Activated CD4-positive, alpha-beta T cell treated with anti-CD3 and anti-CD28 coated beads for 36 hours (primary cell): Measurements from ENCODE around the gene CCDC54. TPM values are rescaled to one million over a fixed set of nuclear protein-coding genes. Genes with fewer than 3 reads are reported as not detected.

Source experiments
- ATAC-seq: fragments of 200-7000 bp; cut with Tn5 transposase; one replicate; pipeline ENCODE4 v1.10.0; 2021; ENCODE audit warnings: mild to moderate bottlenecking, moderate library complexity
- CTCF ChIA-PET: fragments of 350-600 bp; sonication (Branson Sonifier 250); formaldehyde crosslinking; loops from one replicate; lab custom pipeline; 2021; ENCODE audit warnings: antibody characterized with exemption; lab: Charles Lee
- POLR2A ChIA-PET: fragments of 350-600 bp; sonication (Branson Sonifier 250); formaldehyde crosslinking; loops from one replicate; lab custom pipeline; 2021; ENCODE audit warnings: antibody characterized with exemption, inconsistent platforms; lab: Charles Lee
- DNase-seq: peaks from one replicate; pipeline ENCODE4 v3.0.0-alpha.2; 2020
- H3K27ac Mint-ChIP-seq: one replicate; pipeline ENCODE4 v1.8.0; 2021; ENCODE audit warnings: mixed read lengths
- H3K27me3 Mint-ChIP-seq: one replicate; pipeline ENCODE4 v1.8.0; 2021; ENCODE audit warnings: mixed read lengths
- H3K36me3 Mint-ChIP-seq: one replicate; pipeline ENCODE4 v1.8.0; 2021; ENCODE audit warnings: low read depth, mixed read lengths
- H3K4me1 Mint-ChIP-seq: one replicate; pipeline ENCODE4 v1.8.0; 2021; ENCODE audit warnings: mixed read lengths
- H3K4me3 Mint-ChIP-seq: one replicate; pipeline ENCODE4 v1.8.0; 2021; ENCODE audit warnings: mild to moderate bottlenecking, moderate library complexity, mixed read lengths
- H3K9me3 Mint-ChIP-seq: one replicate; pipeline ENCODE4 v1.8.0; 2021; ENCODE audit warnings: low read depth, mixed read lengths
- intact Hi-C, 2 experiments: fragments of 100-400 bp; cut with DNase I in 1 of 2; cut with micrococcal nuclease in 1 of 2; formaldehyde crosslinking; loops; one replicate each; pipeline versions ENCODE4 v1.14.2 to v1.15.1; 2022 to 2024; cut with DNase I, micrococcal nuclease
- total RNA-seq, 2 experiments: library from RNA; stranded (reverse); gene quantifications; one replicate each; pipeline ENCODE4 v1.2.3, GENCODE V29; 2021

Gene CCDC54
- total RNA-seq, 2 experiments from 2014 or later: not detected

- Mint-ChIP-seq H3K4me1 (peaks cover 12% of the 10 kb centered on the region), H3K27ac (no peak overlapping the region), H3K36me3 (peaks cover 3% of the 10 kb centered on the region), H3K27me3 (peaks cover 4% of the 10 kb centered on the region), H3K4me3 (no peak overlapping the region), H3K9me3 (peaks cover 12% of the 10 kb centered on the region)
- no peak for ATAC-seq
- intact Hi-C loops: no loop called here
- CTCF ChIA-PET: interaction anchor here (0.6 to 2.2 kb wide), 2 partner anchors 9 to 11 kb away, joined by 3 to 7 read pairs; no protein-coding TSS in a partner anchor
- DNase-seq: no peak
- POLR2A ChIA-PET: no interaction called here
These were observed 35.1 kb downstream of the CCDC54 start for GRCh38 chr3:107412376-107412775.

- POLR2A ChIA-PET: interaction anchor here (0.6 kb wide), 1 partner anchor 328 kb away, joined by 4 read pairs; no protein-coding TSS in a partner anchor
- peaks cover 12% of the 10 kb centered on the region for H3K9me3 Mint-ChIP-seq
- CTCF ChIA-PET: interaction anchor here (2.2 kb wide), 1 partner anchor 8 kb away, joined by 7 read pairs; no protein-coding TSS in a partner anchor
- peaks cover 4% of the 10 kb centered on the region for H3K27me3 Mint-ChIP-seq
- no peak overlapping the region for H3K4me3 Mint-ChIP-seq
- ATAC-seq (no peak), DNase-seq (no peak)
- intact Hi-C loops: no loop called here
- peaks cover 12% of the 10 kb centered on the region for H3K4me1 Mint-ChIP-seq
- H3K36me3 Mint-ChIP-seq: peaks cover 3% of the 10 kb centered on the region
- H3K27ac Mint-ChIP-seq: no peak overlapping the region
These were observed 36.0 kb downstream of the CCDC54 start for GRCh38 chr3:107413264-107413663.

GRCh38 chr3:107414325-107414964, 37.2 kb downstream of the CCDC54 start:
- intact Hi-C loops: no loop called here
- peaks cover 2% of the 10 kb centered on the region for H3K36me3 Mint-ChIP-seq
- peaks cover 12% of the 10 kb centered on the region for H3K4me1 Mint-ChIP-seq
- no peak overlapping the region for H3K27ac Mint-ChIP-seq
- peaks cover 4% of the 10 kb centered on the region for H3K9me3 Mint-ChIP-seq
- DNase-seq: no peak
- ChIA-PET POLR2A (no interaction called here), CTCF (interaction anchor here (1.0 to 2.4 kb wide), 4 partner anchors 16 to 178 kb away, joined by 3 to 16 read pairs (median 6); no protein-coding TSS in a partner anchor)
- no peak overlapping the region for H3K4me3 Mint-ChIP-seq
- peaks cover 4% of the 10 kb centered on the region for H3K27me3 Mint-ChIP-seq
- ATAC-seq: peak; percentile 94

- Mint-ChIP-seq H3K4me3 (no peak overlapping the region), H3K27ac (no peak overlapping the region), H3K9me3 (no peaks in the 10 kb centered on the region), H3K27me3 (peaks cover 5% of the 10 kb centered on the region), H3K4me1 (peaks cover 14% of the 10 kb centered on the region), H3K36me3 (no peaks in the 10 kb centered on the region)
- CTCF ChIA-PET: interaction anchor here (1.0 to 2.4 kb wide), 4 partner anchors 10 to 180 kb away, joined by 5 to 16 read pairs (median 6); no protein-coding TSS in a partner anchor
- intact Hi-C loops: no loop called here
- DNase-seq (no peak), ATAC-seq (no peak)
- POLR2A ChIA-PET: no interaction called here
These were observed 38.9 kb downstream of the CCDC54 start for GRCh38 chr3:107416138-107416537.

- CTCF ChIA-PET: interaction anchor here (0.7 to 1.0 kb wide), 2 partner anchors 11 to 144 kb away, joined by 3 to 7 read pairs; no protein-coding TSS in a partner anchor
- Mint-ChIP-seq H3K27me3 (peaks cover 8% of the 10 kb centered on the region), H3K27ac (no peak overlapping the region), H3K9me3 (no peaks in the 10 kb centered on the region), H3K36me3 (no peaks in the 10 kb centered on the region), H3K4me1 (peaks cover 15% of the 10 kb centered on the region), H3K4me3 (no peak overlapping the region)
- POLR2A ChIA-PET: no interaction called here
- ATAC-seq: no peak
- no peak for DNase-seq
- intact Hi-C loops: no loop called here
These were observed 39.6 kb downstream of the CCDC54 start for GRCh38 chr3:107416886-107417285.

GRCh38 chr3:107421170-107421792, 44.0 kb downstream of the CCDC54 start:
- peaks cover 3% of the 10 kb centered on the region for H3K4me1 Mint-ChIP-seq
- ChIA-PET POLR2A (interaction anchor here (0.6 to 0.7 kb wide), 2 partner anchors 158 to 211 kb away, joined by 4 to 13 read pairs; no protein-coding TSS in a partner anchor), CTCF (interaction anchor here (0.6 to 3.9 kb wide), 34 partner anchors 9 to 224 kb away, joined by 3 to 44 read pairs (median 4); no protein-coding TSS in a partner anchor)
- H3K36me3 Mint-ChIP-seq: no peaks in the 10 kb centered on the region
- no peak overlapping the region for H3K4me3 Mint-ChIP-seq
- DNase-seq (no peak), ATAC-seq (peak; percentile 79)
- H3K27ac Mint-ChIP-seq: no peak overlapping the region
- no peaks in the 10 kb centered on the region for H3K9me3 Mint-ChIP-seq
- H3K27me3 Mint-ChIP-seq: peaks cover 7% of the 10 kb centered on the region
- intact Hi-C loops: loop anchor here (1.0 kb wide), 3 partner anchors 149 to 185 kb away; no protein-coding TSS in a partner anchor

GRCh38 chr3:107421881-107422280, 44.6 kb downstream of the CCDC54 start:
- Mint-ChIP-seq H3K4me1 (peaks cover 3% of the 10 kb centered on the region), H3K9me3 (no peaks in the 10 kb centered on the region), H3K27me3 (peaks cover 6% of the 10 kb centered on the region), H3K27ac (no peak overlapping the region), H3K4me3 (no peak overlapping the region), H3K36me3 (no peaks in the 10 kb centered on the region)
- POLR2A ChIA-PET: no interaction called here
- CTCF ChIA-PET: interaction anchor here (0.6 to 3.9 kb wide), 28 partner anchors 8 to 215 kb away, joined by 3 to 44 read pairs (median 4); no protein-coding TSS in a partner anchor
- no peak for ATAC-seq
- intact Hi-C loops: loop anchor here (1.0 kb wide), 3 partner anchors 150 to 186 kb away; no protein-coding TSS in a partner anchor
- no peak for DNase-seq

GRCh38 chr3:107425033-107425432, 47.8 kb downstream of the CCDC54 start:
- Mint-ChIP-seq H3K27ac (no peak overlapping the region), H3K36me3 (no peaks in the 10 kb centered on the region), H3K9me3 (no peaks in the 10 kb centered on the region), H3K27me3 (peaks cover 7% of the 10 kb centered on the region), H3K4me3 (no peak overlapping the region), H3K4me1 (peaks cover 8% of the 10 kb centered on the region)
- no peak for ATAC-seq
- ChIA-PET POLR2A (no interaction called here), CTCF (no interaction called here)
- intact Hi-C loops: no loop called here
- no peak for DNase-seq

GRCh38 chr3:107426223-107426622, 49.0 kb downstream of the CCDC54 start:
- intact Hi-C loops: no loop called here
- CTCF ChIA-PET: interaction anchor here (0.8 to 1.3 kb wide), 2 partner anchors 154 to 191 kb away, joined by 3 to 4 read pairs; no protein-coding TSS in a partner anchor
- Mint-ChIP-seq H3K27me3 (peaks cover 5% of the 10 kb centered on the region), H3K9me3 (no peaks in the 10 kb centered on the region), H3K4me1 (peaks cover 14% of the 10 kb centered on the region), H3K4me3 (no peak overlapping the region), H3K27ac (no peak overlapping the region), H3K36me3 (no peaks in the 10 kb centered on the region)
- ATAC-seq: no peak
- no peak for DNase-seq
- POLR2A ChIA-PET: no interaction called here
